GM12891 (cell line): ENCODE data around the gene RNFT2.

Experiments
- PAX5 ChIP-seq: IDR thresholded peaks from 2 replicates; pipeline ENCODE4 v1.6.1; 2011; ENCODE audit warnings: low read length, moderate library complexity, mild to moderate bottlenecking; ENCODE audit not compliant: insufficient read depth, severe bottlenecking
- POLR2A ChIP-seq: IDR thresholded peaks from 2 replicates; pipeline ENCODE4 v1.6.1; 2011; ENCODE audit warnings: low read depth, low read length, control low read depth
- POLR2AphosphoS5 ChIP-seq: IDR thresholded peaks from 2 replicates; pipeline ENCODE4 v1.6.1; 2011; ENCODE audit warnings: low read depth, low read length, control low read depth
- SPI1 ChIP-seq: IDR thresholded peaks from 2 replicates; pipeline ENCODE4 v1.6.1; 2011; ENCODE audit warnings: low read depth, low read length, control low read depth

DNA sequence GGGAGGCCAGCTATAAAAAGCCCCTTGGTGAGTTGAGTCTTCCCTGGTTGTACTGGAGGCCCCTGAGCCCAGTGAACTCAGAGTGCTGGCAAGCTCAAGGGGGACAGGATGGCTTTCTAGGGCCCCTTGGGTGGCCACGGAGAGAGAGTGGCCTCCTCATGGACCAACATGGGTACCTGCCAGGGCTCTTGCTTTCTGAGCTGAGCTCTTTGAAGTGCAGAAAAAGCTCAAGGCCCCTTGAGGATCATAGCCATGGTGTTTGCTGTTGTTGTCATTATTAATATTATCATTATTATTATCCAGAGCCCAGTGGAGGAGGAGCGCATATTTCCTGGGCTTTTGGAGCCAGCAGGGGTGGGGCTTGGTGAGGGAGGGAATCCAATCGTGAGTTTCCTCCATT lies 6.7 kb downstream of the RNFT2 start:
- TF ChIP-seq PAX5 (no peak), SPI1 (no peak), POLR2AphosphoS5 (no peak), POLR2A (no peak)
